Rectal smooth muscle tissue (tissue), 1 donor: ENCODE measurements around the gene ARNT2.

Source experiments
- H3K27ac ChIP-seq: one replicate; pipeline ENCODE4 v1.7.0; 2013; ENCODE audit warnings: low read depth, low read length, inconsistent platforms
- H3K27me3 ChIP-seq: one replicate; pipeline ENCODE4 v1.7.0; 2013; ENCODE audit warnings: low read length; ENCODE audit not compliant: control insufficient read depth, insufficient read depth
- H3K36me3 ChIP-seq: one replicate; pipeline ENCODE4 v1.7.0; 2013; ENCODE audit warnings: low read length; ENCODE audit not compliant: control insufficient read depth, insufficient read depth
- H3K4me1 ChIP-seq: one replicate; pipeline ENCODE4 v1.7.0; 2013; ENCODE audit warnings: low read length; ENCODE audit not compliant: control insufficient read depth, insufficient read depth
- H3K4me3 ChIP-seq: one replicate; pipeline ENCODE4 v1.7.0; 2013; ENCODE audit warnings: low read length
- H3K9ac ChIP-seq: one replicate; pipeline ENCODE4 v1.7.0; 2013; ENCODE audit warnings: low read length

The ARNT2 gene

GRCh38 chr15:80434926-80435720 lies 30.9 kb downstream of the ARNT2 start:
- H3K4me3 ChIP-seq: no peak overlapping the region
- no peaks in the 10 kb centered on the region for H3K4me1 ChIP-seq
- no peak overlapping the region for H3K9ac ChIP-seq
- H3K36me3 ChIP-seq: no peaks in the 10 kb centered on the region
- H3K27ac ChIP-seq: no peak overlapping the region
- no peaks in the 10 kb centered on the region for H3K27me3 ChIP-seq

GRCh38 chr15:80436511-80437307 lies 32.5 kb downstream of the ARNT2 start:
- no peaks in the 10 kb centered on the region for H3K4me1 ChIP-seq
- no peak overlapping the region for H3K4me3 ChIP-seq
- no peaks in the 10 kb centered on the region for H3K27me3 ChIP-seq
- H3K9ac ChIP-seq: no peak overlapping the region
- no peaks in the 10 kb centered on the region for H3K36me3 ChIP-seq
- H3K27ac ChIP-seq: no peak overlapping the region

GRCh38 chr15:80437334-80437891 lies 33.2 kb downstream of the ARNT2 start:
- H3K36me3 ChIP-seq: no peaks in the 10 kb centered on the region
- no peak overlapping the region for H3K4me3 ChIP-seq
- H3K27me3 ChIP-seq: no peaks in the 10 kb centered on the region
- no peaks in the 10 kb centered on the region for H3K4me1 ChIP-seq
- no peak overlapping the region for H3K9ac ChIP-seq
- H3K27ac ChIP-seq: no peak overlapping the region

- Histone ChIP-seq H3K4me1 (no peaks in the 10 kb centered on the region), H3K4me3 (no peak overlapping the region), H3K27me3 (no peaks in the 10 kb centered on the region), H3K9ac (no peak overlapping the region), H3K27ac (no peak overlapping the region), H3K36me3 (no peaks in the 10 kb centered on the region)
These were observed 35.0 kb downstream of the ARNT2 start for GRCh38 chr15:80439140-80439539.

GRCh38 chr15:80440024-80440423 lies 35.8 kb downstream of the ARNT2 start:
- H3K4me3 ChIP-seq: no peak overlapping the region
- no peak overlapping the region for H3K27ac ChIP-seq
- H3K36me3 ChIP-seq: no peaks in the 10 kb centered on the region
- no peaks in the 10 kb centered on the region for H3K27me3 ChIP-seq
- no peak overlapping the region for H3K9ac ChIP-seq
- no peaks in the 10 kb centered on the region for H3K4me1 ChIP-seq

- H3K9ac ChIP-seq: no peak overlapping the region
- no peaks in the 10 kb centered on the region for H3K36me3 ChIP-seq
- no peak overlapping the region for H3K27ac ChIP-seq
- no peaks in the 10 kb centered on the region for H3K27me3 ChIP-seq
- H3K4me1 ChIP-seq: no peaks in the 10 kb centered on the region
- H3K4me3 ChIP-seq: no peak overlapping the region
These were observed 36.9 kb downstream of the ARNT2 start for GRCh38 chr15:80441041-80441440.

GRCh38 chr15:80441714-80442113 lies 37.5 kb downstream of the ARNT2 start:
- H3K36me3 ChIP-seq: no peaks in the 10 kb centered on the region
- no peaks in the 10 kb centered on the region for H3K27me3 ChIP-seq
- no peaks in the 10 kb centered on the region for H3K4me1 ChIP-seq
- H3K27ac ChIP-seq: no peak overlapping the region
- H3K4me3 ChIP-seq: no peak overlapping the region
- H3K9ac ChIP-seq: no peak overlapping the region

- Histone ChIP-seq H3K36me3 (no peaks in the 10 kb centered on the region), H3K4me1 (no peaks in the 10 kb centered on the region), H3K4me3 (no peak overlapping the region), H3K27ac (no peak overlapping the region), H3K9ac (no peak overlapping the region), H3K27me3 (no peaks in the 10 kb centered on the region)
These were observed 38.7 kb downstream of the ARNT2 start for GRCh38 chr15:80442728-80443403.

GRCh38 chr15:80444680-80445251 lies 40.6 kb downstream of the ARNT2 start:
- H3K4me1 ChIP-seq: no peaks in the 10 kb centered on the region
- no peak overlapping the region for H3K9ac ChIP-seq
- no peak overlapping the region for H3K4me3 ChIP-seq
- H3K27ac ChIP-seq: no peak overlapping the region
- no peaks in the 10 kb centered on the region for H3K36me3 ChIP-seq
- no peaks in the 10 kb centered on the region for H3K27me3 ChIP-seq

- Histone ChIP-seq H3K27me3 (no peaks in the 10 kb centered on the region), H3K27ac (no peak overlapping the region), H3K36me3 (no peaks in the 10 kb centered on the region), H3K9ac (no peak overlapping the region), H3K4me1 (no peaks in the 10 kb centered on the region), H3K4me3 (no peak overlapping the region)
These were observed 41.3 kb downstream of the ARNT2 start for GRCh38 chr15:80445300-80446041.

GRCh38 chr15:80447077-80447476 lies 42.9 kb downstream of the ARNT2 start:
- H3K4me1 ChIP-seq: no peaks in the 10 kb centered on the region
- no peak overlapping the region for H3K9ac ChIP-seq
- H3K4me3 ChIP-seq: no peak overlapping the region
- no peaks in the 10 kb centered on the region for H3K27me3 ChIP-seq
- H3K36me3 ChIP-seq: no peaks in the 10 kb centered on the region
- H3K27ac ChIP-seq: no peak overlapping the region
